Bone marrow (tissue), 2 donors: ENCODE results near the gene AK5.
"Not testable (repeated sequence)": the region's sequence is repeated elsewhere in the genome, so short reads cannot be mapped to it uniquely, and the experiment has no call there.

Source experiments
- DNase-seq, 2 donors: peaks; one replicate each; lab custom pipeline; 2025; lab: John Stamatoyannopoulos, UW

AK5 gene

DNA sequence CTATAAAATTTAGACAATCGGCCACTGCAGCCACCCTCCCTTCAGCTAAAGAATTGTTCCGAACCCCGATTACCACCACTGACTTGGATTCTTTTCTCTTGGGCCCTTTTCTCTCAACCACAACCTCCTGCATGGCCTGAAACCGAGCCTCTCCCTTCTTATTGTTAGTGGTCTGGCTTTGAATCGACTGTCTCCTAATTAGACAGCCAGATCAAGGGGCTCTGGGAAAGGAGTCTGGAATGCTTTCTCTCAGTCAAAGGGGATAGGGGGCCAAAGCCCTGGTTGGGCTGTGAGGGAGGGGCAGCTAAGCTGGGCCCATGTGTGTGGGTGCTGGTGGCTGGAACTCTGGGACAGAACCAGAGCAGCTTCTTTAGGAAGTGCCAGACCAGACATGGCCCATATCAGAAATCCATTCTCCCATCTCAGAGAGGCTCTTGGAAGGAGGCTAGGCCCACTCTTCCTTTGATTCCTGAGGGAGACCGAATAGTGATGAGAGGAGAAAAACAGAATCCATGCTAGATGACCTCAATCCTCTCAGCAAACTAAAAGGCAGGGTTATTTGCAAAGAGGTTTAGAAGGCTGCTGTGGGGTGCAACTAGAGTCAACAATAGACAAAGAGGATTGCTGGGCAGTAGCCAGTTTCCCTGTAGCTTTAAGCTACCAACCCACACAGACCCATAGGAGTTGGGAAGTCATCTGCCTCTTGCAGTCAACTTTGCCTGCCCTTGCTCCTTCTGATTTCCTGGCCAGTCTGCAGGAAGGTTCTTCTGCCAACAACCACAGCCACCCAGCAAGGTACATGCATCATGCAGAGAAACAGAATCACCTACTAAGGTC, 117.6 kb downstream of the AK5 start:
- no peak for DNase-seq

DNA sequence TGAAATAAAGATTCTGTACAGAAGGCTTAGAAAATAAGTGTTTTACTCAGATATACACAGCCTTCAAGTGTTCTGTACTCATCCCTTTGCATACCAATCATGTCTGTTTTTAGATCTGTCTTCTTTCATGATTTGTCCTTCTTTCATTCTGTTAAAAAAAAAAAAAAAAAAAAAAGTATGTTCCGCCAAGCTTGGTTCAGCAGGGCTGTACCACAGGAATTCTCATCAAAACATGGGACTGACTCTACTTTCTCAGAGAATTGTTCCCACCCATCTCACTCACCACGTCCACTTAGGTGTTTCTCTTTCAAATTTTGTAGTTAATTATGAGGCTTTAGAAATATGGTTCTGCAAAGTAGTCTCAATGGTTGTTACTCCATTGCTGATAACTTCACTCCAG, 119.0 kb downstream of the AK5 start:
- no peak for DNase-seq

DNA sequence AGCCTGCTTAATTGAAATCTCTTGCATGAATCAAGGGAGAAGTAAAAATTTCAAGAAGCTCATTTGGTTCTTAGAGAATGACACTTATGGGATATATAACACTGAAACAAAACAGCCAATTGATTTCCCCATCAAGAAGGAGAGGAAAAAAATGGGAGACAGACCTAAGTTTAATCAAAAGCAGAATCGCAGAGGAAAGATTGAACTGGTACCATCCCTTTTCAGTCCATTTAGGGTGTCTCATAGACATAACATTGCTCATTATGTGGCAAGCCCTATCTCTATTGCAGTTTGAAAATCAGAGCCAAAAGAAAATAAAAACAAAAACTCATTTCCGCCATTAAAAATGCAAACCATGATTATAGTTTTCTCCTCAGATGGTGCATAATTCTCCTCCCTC, 119.6 kb downstream of the AK5 start:
- DNase-seq, result no peak

DNA sequence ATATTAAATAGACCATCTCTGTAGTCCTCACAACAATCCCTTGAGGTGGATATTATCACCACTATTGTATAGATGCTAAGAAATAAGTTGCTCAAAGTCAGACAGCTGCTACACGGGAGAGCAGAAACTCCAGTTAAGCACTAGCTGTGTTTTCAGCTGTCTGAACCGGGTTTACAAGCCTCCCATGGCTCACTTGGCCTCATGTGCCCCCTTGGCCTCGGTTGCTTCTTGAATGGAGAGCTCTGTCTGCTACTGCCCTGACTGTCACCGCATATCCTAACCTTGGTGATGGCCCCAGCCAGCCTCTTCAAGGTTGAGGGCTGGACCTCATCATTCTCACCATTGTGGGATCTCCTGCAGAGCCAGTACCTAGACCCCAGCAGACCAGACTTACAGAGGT, 123.4 kb downstream of the AK5 start:
- no peak for DNase-seq

DNA sequence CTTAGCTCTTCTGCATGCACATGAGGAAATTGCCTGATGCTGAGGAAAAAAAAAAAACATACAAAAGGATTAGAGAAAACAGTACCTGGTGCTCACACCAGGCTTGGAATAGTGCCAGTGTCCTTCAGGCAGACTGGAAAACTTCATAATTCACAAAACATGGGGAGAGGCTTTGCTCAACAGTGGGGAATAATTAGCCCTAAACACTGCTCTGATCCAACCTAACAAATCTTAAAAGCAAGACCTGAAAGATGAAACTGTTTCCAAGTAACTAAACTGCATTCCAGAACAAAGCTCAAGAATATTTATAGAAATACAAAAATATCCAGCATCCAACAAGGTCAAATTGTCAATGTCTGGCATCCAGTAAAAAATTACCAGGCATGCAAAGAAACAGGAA, 124.8 kb downstream of the AK5 start:
- DNase-seq, result no peak

DNA sequence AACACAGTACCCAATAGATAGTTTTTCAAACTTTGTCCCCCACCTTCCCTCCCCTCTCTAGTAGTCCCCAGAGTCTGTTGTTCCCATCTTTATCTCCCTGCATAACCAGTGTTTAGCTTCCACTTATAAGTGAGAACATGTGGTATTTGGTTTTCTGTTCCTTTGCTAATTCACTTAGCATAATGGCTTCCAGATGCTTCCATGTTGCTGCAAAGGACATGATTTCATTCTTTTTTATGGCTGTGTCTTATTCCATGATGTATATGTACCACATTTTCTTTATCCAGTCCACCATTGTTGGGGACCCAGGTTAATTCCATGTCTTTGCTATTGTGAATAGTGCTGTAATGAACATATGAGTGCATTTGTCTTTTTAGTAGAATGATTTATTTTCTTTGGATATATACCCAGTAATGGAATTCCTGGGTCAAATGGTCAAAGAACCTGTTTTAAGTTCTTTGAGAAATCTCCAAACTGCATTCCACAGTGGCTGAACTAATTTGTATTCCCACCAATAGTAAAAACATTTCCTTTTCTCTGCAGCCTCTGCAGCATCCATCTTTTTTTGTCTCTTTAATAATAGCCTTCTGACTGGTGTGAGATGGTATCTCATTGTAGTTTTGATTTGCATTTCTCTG, 126.0 kb downstream of the AK5 start:
- DNase-seq, result no peak

DNA sequence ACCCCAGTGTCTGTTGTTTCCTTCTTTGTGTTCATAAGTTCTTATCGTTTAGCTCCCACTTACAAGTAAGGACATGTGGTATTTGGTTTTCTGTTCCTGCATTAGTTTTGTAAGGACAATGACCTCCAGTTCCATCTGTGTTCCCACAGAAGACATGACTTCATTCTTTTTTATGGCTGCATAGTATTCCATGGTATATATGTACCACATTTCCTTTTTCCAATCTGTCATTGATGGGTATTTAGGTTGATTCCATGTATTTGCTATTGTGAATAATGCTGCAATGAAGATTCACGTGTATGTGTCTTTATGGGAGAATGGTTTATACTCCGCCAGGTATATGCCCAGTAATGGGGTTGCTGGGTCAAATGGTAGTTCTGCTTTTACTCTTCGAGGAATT, 127.1 kb downstream of the AK5 start:
- not testable (repeated sequence) for DNase-seq

DNA sequence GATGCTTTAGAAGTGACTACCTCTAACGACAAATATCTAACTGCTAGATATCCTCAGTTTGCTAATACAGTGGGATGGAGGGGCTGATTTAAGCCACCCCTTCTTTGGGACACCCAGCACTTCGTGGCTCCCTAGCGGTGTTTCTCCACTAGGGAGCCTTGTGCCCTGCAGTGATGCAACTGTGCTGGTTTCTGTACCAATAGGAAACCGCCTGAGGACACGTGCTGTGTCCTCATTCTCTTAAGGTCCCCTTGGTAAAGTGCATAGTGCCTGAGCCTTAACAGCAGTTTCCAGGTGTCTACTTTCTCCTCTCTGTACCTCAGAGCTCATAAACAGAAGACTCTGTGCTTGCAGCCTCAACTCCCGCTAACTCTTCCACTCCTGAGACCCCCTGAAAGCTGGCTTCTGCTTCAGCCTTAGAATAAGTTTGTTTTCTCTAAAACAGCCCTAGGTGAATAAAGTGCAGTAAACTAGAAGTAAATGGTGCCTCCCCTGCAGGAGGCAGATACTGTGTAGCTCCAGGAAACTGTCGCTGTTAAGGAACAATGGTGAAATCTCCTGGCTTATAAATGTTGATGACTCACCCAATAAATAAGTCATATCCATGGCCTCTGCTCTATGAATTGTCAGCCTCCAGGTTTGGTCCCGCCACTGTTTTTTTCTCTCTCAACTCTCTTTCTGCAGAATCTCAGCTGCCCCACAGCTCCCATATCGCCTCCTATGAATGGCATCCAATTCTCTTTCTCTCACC, 130.4 kb downstream of the AK5 start:
- DNase-seq, result no peak

DNA sequence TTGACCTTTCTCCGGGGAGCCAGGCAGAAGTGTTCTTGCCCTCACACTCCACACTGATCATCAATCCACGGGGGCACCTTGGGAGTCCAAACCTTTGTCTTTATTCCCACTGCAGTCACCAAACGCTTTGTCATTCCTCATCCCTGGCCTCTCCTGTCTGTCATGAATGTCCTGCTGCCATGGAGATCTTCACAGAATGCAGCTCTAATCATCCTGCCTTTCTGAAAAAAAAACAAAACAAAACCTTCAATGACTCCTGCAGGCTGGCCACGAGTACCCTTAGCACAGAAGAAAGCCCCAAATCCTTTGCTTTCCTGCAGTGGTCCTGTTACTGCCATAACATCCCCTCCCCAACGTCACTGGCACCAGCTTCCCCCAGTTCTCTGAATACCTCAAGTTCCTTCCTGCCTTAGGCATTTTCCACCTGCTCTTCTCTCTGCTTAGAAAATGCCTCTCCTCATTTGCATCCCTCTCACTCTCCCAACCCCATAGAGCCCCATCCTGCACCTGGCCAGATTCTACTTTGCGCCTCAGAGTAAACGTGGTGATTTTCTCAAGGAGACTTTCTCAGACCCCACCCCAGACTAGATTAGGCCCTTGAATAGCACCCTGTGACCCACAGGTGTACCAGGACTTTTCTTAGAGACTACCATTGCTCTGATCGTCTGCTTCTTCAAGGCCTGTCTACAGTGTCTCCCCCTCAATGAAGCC, 131.2 kb downstream of the AK5 start:
- no peak for DNase-seq

DNA sequence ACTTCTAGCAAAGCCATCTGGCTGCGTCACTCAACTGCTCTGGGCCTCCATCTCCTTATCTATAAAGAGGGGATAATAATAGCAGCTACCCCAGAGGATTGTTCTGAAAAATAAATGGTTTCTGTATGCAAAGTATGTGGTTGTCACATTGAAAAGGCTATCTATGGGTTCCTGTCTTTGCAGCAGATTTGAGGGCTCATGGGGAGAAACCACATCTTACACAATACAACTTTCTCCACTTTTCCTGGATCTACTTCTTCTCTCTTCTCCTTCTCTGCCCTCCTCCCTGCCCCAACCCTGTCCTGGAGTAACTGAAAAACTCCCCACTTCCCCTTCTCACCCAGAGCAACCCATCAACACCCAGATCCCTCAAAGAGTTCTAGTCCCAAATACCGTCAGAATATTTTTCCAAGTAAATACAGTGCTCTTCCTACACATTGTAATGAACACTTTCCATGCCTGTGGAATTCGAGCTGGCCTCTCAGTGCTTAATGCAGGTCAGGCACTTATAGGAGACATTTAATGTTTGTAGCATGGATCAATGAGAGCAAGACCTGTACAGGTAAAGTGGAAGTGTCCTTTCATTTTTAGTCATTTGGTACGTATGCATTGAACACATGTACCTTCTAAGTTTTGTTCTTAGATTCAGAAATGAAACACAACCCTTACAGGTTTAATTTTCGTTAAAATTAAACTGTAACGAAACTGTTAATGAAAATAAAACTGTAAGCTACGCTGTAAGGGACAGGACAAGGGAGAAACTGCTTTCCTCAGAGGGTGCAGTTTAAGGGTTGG, 131.9 kb downstream of the AK5 start:
- DNase-seq, result no peak

DNA sequence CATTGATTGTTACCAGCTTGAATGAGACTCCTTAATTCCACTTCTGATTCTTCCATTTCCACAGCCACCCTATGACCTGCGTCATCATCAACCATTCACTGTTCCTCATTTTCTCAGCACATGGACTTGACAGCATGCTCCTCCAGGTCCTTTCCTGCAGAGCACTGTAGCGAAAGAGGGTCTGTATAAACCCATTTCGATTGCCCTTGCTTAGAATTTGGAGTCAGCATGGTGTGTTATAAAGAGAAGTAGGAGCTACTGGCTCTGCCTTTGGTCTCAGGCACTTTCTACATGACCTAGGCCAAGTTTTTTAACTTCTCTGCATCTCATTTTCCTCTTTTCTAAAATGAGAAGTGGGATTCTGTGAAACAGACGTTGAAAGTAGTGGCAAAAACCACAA, 133.8 kb downstream of the AK5 start:
- DNase-seq, result peak in 1 of 2 donors; percentile 12

DNA sequence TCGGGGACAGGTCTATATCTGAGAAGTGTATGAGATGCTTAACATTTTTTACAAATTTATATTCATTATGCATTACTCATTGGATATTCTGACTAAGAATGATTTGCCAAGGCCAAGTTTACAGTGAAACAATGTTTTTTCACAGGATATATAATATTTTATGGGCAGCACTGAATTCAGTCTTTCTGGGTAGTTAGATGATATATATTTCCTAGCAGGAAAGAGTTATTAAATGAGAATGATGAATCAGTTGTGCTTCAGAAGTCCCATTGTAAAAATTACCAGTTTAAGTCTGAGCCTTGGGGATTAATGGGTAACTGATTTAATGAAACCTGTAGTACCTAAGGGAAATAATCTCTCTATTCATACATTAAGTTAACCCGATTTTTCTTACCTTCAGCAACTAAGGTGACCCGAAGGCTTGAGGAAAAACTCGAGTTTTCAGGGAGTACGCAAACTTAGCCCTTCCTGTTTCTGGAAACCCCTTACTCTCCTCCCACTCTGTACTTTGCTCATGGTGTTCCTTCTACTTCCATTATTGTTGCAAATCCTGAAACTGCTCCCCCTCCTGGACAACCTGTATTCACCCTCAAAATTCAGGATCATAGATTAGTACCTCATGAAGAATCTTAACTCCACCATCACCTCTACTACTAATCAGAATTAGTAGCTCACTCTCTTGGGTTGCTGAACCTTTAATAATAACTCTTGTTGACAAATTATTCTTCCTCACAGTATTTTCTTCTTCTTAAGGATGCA, 135.1 kb downstream of the AK5 start:
- no peak for DNase-seq

DNA sequence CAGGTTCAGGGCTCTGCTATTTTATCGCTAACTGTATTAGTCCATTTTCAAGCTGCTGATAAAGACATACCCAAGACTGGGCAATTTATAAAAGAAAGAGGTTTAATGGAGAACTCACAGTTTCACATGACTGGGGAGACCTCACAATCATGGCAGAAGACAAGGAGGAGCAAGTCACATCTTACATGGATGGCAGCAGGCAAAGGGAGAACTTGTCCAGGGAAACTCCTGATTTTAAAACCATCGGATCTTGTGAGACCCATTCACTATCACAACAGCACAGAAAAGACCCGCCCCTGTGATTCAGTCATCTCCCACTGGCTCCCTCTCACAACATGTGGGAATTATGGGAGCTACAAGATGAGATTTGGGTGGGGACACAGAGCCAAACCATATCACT, 136.2 kb downstream of the AK5 start:
- not testable (repeated sequence) for DNase-seq

DNA sequence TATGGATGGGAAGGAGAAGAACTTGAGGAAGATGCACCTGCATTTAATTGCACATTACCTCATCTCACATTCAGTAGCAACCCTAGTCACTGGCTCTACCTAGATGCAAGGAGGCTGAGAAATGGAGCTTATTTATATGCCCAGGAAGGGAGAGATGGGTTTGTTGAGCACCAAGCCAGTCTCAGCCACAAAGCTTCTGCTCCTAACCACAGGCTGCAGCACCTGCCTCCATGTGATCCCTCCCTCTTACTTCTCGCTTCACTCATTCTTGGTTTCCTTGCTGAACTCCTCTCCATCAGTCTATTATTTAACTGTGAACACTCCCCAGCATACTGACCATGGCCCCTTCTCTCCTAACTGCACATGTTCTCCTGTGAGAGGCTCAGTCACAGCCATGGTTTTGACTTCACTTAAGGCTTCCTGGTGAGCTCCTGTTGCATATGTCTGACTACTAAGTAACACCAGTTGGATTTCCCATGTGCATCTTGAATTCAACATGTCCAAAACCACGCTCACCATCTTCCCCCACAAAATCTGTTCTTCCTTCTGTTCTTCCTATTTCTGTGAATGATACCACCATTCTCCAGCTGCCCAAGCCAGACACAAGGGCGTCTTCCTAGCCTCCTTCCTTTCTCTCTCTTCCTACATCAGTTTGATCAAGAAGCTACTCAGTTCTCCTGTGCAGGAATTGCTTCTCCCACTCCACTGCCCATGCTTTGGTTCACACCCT, 139.8 kb downstream of the AK5 start:
- no peak for DNase-seq

DNA sequence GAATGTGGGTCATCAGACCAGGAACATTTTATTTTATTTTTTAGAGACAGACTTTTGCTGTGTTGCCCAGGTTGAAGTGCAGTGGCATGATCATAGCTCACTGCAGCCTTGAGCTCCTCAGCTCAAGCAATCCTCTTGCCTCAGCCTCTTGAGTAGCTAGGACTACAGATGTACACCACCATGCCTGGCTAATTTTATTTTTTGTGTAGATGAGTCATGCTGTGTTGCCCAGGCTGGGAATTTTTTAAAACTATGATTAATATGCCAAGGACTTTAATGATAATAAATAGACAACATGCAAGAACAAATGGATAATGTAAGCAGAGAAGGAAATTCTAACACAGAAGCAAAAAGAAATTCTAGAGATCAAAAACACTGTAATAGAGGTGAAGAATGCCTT, 142.4 kb downstream of the AK5 start:
- DNase-seq, result no peak

DNA sequence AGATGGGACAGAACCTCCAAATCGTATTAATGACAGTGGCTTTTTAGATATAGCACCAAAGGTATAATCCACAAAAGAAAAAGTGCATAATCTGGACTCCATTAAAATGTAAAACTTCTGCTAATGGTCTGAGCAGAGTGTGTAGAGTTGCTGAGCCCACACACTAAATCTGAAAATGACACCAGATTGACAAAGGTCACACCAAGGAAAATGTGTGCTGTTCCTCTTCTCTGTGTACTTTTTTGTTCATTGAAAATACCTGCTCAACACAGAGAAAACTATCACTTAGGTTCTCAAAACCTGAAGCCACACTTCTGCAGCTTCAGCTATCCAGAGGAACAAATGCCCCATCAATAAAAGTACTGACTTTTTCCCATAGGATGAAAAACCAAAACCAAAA, 146.2 kb downstream of the AK5 start:
- no peak for DNase-seq

DNA sequence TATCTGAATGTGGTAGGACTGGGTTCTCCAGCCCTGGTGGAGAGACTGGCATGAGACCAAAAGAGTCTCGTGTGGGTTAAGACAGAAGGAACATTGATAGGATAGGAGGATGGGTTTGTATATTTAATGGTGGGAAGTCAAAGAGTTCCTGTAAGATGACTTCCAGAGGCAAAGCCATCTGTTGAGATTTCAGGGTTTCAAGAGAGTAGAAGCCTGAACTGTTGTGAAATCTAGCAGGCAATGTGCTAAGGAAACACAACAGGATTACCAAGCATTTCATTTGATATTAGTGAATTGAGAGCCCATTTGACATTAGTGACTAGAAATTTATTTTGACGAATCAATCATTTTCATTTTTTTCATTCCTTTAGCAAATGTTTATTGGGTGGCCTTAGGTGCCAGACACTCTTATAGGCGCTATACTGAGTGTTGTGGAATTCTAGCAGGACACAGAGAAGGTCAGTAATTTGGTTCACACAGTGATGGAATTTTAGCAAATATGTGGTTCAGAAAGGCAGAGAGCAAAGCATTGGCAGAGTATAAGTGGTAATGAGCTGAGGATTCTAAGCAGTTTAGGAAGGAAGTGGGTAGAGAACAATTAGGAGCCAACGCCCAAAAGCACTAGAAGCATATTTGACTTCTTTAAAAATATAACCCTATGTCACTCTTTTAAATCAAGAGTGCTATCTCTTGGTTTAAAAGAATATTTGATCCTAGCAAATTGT, 149.3 kb downstream of the AK5 start:
- peak in 1 of 2 donors; percentile 56 for DNase-seq

DNA sequence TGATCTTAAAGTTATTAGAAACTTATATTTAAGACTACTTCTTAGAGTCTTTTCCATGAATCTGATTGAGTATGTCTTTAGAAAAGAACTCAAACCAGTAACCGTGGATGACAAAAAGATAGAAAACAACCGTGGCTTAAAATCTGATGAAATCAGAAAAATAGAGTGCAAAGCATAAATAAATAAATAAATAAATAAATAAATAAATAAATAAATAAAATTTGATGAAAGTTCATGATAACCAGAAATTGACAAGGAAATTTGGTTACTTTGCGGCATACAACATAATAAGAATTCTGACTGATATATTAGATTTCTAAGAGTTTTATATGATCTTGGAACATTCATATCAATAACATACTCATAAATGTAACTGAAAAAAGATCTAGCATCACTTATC, 152.1 kb downstream of the AK5 start:
- no peak for DNase-seq

DNA sequence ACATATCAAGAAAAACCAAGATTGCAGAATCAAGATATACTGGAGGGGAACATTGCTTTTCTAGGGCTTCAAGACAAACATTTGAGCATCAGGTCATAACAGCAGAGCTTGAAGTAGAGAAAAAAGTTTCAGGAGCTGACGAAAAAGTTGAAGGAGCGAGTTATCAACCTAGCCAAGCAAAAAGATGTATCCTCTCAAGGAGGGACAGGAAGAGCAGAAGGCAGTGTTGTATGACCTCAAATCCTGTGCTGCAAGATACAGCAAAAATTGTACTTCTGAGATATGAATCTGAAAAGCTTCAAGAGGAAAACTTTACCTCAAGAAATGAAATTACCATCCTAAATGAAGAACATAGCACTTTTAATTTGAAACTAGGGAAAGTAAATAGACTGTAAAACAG, 153.1 kb downstream of the AK5 start:
- peak in 1 of 2 donors; percentile 49 for DNase-seq
